Measurements from ENCODE around the gene RPS6KB1.
"Not testable (repeated sequence)": the region's sequence is repeated elsewhere in the genome, so short reads cannot be mapped to it uniquely, and the experiment has no call there.

- TF ChIP-seq, protein P1, sequence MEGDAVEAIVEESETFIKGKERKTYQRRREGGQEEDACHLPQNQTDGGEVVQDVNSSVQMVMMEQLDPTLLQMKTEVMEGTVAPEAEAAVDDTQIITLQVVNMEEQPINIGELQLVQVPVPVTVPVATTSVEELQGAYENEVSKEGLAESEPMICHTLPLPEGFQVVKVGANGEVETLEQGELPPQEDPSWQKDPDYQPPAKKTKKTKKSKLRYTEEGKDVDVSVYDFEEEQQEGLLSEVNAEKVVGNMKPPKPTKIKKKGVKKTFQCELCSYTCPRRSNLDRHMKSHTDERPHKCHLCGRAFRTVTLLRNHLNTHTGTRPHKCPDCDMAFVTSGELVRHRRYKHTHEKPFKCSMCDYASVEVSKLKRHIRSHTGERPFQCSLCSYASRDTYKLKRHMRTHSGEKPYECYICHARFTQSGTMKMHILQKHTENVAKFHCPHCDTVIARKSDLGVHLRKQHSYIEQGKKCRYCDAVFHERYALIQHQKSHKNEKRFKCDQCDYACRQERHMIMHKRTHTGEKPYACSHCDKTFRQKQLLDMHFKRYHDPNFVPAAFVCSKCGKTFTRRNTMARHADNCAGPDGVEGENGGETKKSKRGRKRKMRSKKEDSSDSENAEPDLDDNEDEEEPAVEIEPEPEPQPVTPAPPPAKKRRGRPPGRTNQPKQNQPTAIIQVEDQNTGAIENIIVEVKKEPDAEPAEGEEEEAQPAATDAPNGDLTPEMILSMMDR (IDR thresholded peaks at IDR 0.05 in 2 of 3, conservative IDR thresholded peaks at IDR 0.05 in 1 of 3; ENCODE audit: control insufficient read depth in 2 of 3, extremely low read depth in 1 of 3, insufficient read depth in 1 of 3, low read depth in 3 of 3, low read length in 3 of 3): not testable (repeated sequence)
- not testable (repeated sequence) for TF ChIP-seq RAD21 (IDR thresholded peaks at IDR 0.05; ENCODE audit: insufficient read depth, low read depth, low read length); POLR2AphosphoS5 (IDR thresholded peaks at IDR 0.05; ENCODE audit: low read length); ZBED1 (IDR thresholded peaks at IDR 0.05; ENCODE audit: borderline replicate concordance); NRF1 (conservative IDR thresholded peaks at IDR 0.05; ENCODE audit: low read depth, low read length); ZBTB33 (IDR thresholded peaks at IDR 0.05); ZZZ3 (IDR thresholded peaks at IDR 0.05; ENCODE audit: control insufficient read depth, insufficient read length, low read depth); EP300 (IDR thresholded peaks at IDR 0.05; ENCODE audit: borderline replicate concordance in 1 of 2, control insufficient read depth in 1 of 2, low read depth in 2 of 2, low read length in 2 of 2); ZBTB40 (IDR thresholded peaks at IDR 0.05; ENCODE audit: borderline replicate concordance); POLR2A (IDR thresholded peaks at IDR 0.05; ENCODE audit: low read depth, low read length)
These were observed 54.4 kb downstream of the RPS6KB1 start for GRCh38 chr17:59947310-59947709.

Measured in GM12878 (cell line).